Spleen (tissue), 7 donors: ENCODE data around the gene CDK8.

Source experiments
- CTCF ChIP-seq, 11 experiments: fragments of 200-600 bp in 7 of 11; fragments of 450-650 bp in 4 of 11; sonication (generic) in 4 of 11; IDR thresholded peaks in 8 of 11; conservative IDR thresholded peaks in 3 of 11; 1 replicate in 7 of 11; 2 replicates in 4 of 11; pipeline versions ENCODE4 v1.4.0 to v1.8.0; 2016 to 2021; ENCODE audit warnings: antibody characterized with exemption in 11 of 11, inconsistent platforms in 4 of 11, mild to moderate bottlenecking in 1 of 11
- POLR2A ChIP-seq, 3 donors: fragments of 450-650 bp; IDR thresholded peaks; one replicate each; pipeline ENCODE4 v1.5.1; 2017; ENCODE audit warnings: antibody characterized with exemption in 3 of 3, mild to moderate bottlenecking in 1 of 3
- donor health status: DM: no; HTN: no; CAD: no; lungs with moderate emphysema.
- donor health status: DM: no; HTN: no; CAD: no.
- donor health status: DM: no; HTN: no; CAD: no.

GRCh38 chr13:26449063-26449848 is 195.3 kb downstream of the CDK8 start:
- no peak for TF ChIP-seq POLR2A (IDR thresholded peaks at IDR 0.05)
- no peak for TF ChIP-seq CTCF (IDR thresholded peaks at IDR 0.05 in 8 of 11, conservative IDR thresholded peaks at IDR 0.05 in 3 of 11)
